ENCODE results near the gene DCUN1D2. TPM values are rescaled to one million over a fixed set of nuclear protein-coding genes. Genes with fewer than 3 reads are reported as not detected.
"Not testable (repeated sequence)": the region's sequence is repeated elsewhere in the genome, so short reads cannot be mapped to it uniquely, and the experiment has no call there.

The DCUN1D2 gene
- polyA plus RNA-seq (ENCODE audit: insufficient read length in 4 of 4), result 10 to 100 TPM; 15.3 to 35.8 (median 26.9) TPM

DNA sequence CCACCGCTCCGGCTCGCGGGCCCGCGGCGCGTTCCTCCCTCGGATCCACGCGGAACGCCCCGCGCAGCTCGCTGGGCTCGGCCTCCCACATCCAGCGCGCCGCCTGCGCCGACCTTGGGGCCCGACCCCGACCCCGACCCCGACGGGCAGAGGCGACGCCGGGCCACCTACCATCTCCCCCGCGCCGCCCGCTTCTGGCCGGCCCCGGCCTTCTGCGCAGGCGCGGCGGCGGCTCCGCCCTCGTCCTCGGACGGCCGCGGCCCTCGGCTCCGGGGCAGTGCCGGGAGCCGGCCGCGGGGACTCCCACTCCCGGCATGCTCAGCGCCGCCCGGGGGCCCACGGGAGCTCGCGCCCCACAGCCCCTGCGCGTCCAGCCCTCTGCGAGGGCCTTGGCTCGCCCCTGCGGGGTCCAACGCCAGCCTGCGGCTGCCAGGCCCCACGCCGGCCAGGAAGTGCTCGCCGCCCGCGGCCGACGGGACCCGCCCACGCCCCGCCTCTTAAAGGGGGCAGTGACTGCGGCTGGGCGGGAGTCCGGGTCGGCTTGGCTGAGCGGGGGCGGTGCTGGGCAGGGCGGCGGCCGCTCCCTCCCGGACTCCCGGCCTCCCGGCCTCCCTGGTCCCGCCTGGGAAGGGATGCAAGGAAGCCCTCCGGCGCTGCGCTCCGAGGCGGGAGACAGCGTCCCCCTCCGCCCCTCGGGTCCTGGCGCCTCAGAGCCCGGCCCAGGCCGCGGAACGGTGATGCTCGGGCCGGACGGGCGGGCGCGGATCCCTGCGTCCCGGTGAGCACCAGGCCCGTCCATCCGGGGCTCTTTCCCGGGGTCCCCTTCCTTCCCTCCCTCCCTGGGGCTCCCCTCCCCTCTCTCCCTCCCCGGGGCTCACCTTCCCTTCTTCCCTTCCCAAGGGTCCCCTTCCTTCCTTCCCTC, at the start of gene DCUN1D2:
TSS of gene DCUN1D2 (minus strand) at position 216 of the 922 bp plus-strand sequence. CDS start at position 174, 42 bp downstream.
- DNase-seq (ENCODE audit: low read depth in 4 of 4, low spot score in 2 of 4), result peak in 3 of 4 donors; percentile 76 to 84 (median 82)

DNA sequence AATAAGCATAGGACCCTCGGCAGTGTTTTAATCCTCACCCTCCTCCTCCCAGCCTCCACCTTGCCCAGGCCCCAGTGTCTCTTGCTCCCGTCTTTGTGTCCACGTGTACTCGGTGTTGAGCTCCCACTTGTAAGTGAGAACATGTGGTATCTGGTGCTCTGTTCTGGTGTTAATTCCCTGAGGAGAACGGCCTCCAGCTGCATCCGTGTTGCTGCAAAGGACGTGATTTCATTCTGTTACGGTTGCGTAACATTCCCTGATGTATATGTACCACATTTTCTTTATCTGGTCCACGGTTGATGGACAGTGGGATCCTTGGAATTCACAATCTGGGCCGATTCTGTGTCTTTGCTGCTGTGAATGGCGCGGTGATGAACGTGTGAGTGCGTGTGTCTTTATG, 49.3 kb upstream of the DCUN1D2 start:
- DNase-seq (ENCODE audit: low read depth in 4 of 4, low spot score in 2 of 4), result no peak

DNA sequence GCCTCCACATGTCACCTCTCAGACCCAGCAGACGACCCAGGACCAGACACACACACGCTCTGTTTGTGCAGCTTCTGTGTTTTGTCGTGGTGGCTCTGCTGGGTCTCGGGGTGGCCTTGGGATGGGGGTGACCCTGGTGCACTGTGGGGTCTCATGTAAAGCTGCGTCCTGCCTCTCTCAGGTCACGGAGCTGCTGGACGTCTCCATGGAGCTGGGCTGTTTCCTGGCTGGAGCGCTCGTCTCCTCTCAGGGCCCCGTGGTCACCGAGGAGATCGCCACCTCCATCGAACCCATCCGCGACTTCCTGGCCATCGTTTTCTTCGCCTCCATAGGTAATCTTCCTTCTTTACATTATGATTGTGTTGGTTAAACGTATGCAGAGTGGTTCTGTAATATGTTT, 48.7 kb upstream of the DCUN1D2 start:
- DNase-seq (ENCODE audit: low read depth in 4 of 4, low spot score in 2 of 4), result no peak

DNA sequence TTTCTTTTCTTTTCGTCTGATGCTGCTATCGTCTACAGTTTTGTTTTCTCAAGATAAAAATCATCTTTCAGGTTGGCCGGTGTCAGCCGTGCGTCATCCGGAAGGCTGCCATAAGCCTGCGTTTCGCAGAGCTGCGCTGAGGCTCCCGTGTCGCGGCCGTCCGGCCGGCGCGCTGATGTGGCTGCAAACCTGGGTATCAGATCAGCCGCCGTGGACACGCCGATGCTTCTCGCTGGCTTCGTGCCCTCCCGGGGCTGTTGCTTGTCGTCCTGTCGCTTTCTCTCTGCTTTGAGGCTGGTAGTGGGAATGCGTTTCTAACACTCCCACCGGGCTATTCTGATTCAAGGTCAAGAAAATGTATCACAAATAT, 48.2 kb upstream of the DCUN1D2 start:
- no peak for DNase-seq (ENCODE audit: low read depth in 4 of 4, low spot score in 2 of 4)

DNA sequence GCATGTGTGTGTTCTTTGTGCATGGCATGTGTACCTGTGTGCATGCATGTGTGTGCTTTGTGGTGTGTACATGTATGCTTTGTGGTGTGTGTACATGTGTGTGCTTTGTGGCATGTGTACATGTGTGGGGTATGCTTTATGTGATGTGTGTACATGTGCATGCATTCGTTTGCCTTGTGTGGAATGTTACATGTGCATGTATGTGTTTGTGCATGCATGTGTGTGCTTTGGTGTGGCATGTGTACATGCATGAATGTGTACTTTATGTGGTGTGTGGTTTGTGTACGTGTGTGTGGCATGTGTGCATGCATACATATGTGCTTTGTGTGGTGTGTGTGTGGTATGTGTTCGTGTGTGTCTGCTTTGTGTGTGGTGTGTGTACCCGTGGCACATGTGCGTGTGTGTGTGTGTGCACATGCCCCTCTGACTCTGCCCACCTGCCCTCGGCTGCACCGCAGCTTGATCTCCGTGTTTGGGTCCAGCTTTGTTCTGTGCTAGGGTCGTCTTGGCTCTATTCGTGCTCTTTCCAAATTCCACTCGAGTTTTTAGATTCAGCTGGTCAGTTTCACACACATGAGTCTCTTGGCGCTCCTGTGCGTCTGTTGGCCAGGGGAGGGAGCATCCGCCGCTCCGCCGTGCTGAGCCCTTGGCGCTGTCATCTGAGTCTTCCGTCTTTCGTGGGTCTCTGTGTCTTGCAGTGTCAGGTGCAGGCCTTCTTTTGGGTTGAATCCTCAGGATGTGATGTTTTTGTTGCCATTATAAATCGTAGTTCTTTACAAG, 47.6 kb upstream of the DCUN1D2 start:
- DNase-seq (ENCODE audit: low read depth in 4 of 4, low spot score in 2 of 4), result no peak

DNA sequence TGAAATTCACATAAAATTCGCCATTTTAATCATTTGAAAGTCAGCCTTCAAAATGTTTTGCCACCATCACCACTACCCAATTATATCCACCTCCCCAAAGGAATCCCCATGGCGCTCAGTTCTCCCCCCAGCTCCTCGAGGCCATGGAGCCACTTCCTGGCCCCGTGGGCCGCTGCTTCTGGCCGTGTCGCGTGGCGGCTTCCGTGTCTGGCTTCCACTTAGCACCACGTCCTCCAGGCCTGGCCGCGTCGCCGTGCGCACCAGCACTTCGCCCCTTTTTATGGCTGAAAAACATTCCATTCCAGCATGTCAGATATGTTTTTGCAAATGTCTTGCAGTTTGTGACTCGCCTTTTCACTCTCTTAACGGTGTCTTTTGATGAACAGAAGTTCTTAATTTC, 46.7 kb upstream of the DCUN1D2 start:
- DNase-seq (ENCODE audit: low read depth in 4 of 4, low spot score in 2 of 4), result no peak

DNA sequence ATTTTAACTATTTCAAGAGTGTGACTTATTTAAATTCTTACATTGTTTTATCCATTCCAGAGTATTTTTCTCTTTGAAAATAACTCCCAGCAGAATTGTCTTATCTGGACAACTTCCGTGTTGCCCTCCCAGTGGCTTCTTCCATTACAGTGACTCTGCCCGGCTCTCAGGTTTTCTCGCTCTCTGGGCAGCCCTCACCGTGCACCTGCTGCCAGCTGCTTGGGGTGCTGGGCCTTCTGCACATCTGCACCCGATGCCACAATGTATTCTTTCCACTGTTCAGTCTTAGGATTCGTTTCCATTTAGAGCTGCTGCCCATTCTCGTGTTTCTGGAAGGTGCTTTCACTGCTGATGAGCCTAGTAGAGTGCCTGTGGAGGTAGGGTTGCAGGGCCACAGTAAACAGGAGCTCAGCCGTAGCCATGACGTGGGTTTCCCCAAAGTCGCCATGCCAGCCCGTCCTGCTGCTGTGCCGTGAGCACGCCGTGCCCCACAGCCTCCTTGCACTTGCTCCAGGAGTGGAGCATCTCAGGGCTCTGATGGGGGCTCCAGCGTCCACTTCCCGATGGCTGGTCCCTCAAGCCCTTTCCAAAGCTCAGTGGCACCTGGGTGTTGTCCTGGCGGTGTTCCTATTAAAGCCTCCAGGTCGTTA, 46.1 kb upstream of the DCUN1D2 start:
- no peak for DNase-seq (ENCODE audit: low read depth in 4 of 4, low spot score in 2 of 4)

DNA sequence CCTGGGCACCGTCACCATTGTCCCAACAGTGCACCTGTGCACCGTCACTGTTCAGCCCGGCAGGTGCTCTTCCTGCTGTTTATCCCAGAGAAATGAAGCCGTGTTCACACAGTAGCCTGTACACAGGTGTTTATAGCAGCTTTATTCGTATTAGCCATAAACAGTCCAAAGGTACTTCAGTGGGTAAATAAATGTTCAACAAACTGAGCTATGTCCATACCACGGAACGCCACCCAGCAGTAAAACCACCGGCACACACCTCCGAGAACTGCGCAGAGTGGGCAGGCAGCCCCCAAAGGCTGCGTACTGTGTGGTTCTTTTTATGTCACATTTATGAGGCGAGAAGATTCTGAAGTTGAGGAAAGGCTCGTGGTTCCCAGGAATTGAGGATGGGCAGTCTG, 44.9 kb upstream of the DCUN1D2 start:
- DNase-seq (ENCODE audit: low read depth in 4 of 4, low spot score in 2 of 4), result no peak

DNA sequence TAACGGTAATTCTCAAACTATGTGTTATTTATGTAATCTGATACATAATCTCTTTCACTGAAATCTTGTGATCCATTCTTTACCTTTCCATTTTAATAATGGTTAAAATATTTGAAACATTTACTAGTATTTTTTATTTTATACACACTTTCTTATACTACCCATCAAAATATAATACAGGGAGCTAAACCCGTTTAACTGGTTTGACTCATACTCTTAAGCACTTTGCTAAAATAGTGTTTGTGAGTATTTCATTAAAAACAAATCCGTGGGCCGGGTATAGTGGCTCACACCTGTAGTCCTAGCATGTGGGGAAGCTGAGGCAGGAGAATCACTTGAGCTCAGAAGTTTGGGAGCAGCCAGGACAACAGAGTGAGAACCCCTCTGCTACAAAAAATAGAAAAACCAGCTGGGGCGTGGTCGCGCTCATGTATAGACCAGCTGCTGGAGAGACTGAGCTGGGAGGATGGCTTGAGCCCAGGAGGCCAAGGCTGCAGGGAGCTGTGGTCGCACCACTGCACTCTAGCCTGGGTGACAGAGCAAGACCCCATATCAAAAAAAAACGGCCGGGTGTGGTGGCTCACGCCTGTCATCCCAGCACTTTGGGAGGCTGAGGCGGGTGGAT, 43.8 kb upstream of the DCUN1D2 start:
- no peak for DNase-seq (ENCODE audit: low read depth in 4 of 4, low spot score in 2 of 4)

DNA sequence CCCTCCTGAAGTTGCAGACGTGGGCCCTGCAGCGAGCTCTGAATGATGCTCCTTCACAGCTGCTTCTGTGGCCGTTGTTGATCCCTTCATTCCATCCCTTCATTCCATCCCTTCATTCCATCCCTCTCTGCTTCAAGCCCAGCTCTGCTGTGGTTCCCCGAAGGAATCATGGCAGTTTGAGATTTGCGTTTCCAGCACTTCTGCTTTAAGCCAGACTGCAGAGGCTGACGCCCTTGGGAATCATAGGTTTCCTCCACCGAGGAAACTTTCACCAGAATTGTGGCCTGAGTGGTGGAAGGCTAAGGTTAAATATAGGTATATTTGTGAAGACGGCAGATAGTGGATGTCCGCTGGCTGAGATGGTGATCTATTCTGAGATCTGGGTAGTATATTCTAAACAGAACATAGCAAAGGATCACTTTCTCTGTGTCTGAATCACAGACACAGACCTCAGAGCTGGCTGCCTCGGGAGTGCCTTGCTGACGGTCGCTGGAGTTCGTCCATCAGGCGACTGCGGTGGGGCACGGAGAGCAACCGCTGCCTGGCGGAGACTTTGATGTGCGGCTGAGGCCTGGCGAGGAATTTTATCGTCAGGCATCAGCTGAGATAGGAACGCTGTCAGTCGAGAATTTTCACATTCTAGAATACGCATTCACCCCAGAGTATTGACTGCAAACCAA, 42.8 kb upstream of the DCUN1D2 start:
- DNase-seq (ENCODE audit: low read depth in 4 of 4, low spot score in 2 of 4), result no peak

DNA sequence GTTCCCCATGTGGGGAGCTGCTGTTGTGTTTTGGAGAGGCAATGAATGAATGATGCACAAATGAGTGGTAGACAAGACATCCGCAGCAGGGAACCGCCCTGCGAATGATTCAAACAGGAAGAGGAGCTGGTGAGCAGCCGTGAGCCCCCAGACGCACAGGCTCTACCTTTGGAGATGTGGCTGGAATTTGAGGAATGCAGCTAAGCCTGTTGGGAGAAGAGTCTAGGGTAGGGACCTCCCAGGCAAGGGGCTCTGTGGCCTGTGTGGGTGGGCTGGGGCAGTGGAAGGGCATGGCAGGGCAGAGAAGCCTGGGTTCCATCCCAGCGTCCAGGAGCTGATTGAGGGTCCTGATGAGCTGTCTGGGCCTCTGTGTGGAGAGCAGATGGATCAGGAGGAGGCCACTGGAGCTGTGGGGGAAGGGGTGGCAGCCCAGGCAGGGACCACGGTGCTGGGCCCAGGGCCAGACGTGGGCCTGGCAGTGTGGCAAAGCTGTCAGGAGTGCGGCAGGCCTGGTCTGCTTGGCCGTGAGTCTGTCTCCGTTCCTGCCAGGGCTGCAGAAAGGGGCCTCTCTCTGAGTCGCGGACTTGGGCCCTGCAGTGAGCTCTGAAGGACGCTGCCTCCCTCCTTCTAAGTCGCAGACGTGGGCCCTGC, 41.8 kb upstream of the DCUN1D2 start:
- DNase-seq (ENCODE audit: low read depth in 4 of 4, low spot score in 2 of 4), result no peak

DNA sequence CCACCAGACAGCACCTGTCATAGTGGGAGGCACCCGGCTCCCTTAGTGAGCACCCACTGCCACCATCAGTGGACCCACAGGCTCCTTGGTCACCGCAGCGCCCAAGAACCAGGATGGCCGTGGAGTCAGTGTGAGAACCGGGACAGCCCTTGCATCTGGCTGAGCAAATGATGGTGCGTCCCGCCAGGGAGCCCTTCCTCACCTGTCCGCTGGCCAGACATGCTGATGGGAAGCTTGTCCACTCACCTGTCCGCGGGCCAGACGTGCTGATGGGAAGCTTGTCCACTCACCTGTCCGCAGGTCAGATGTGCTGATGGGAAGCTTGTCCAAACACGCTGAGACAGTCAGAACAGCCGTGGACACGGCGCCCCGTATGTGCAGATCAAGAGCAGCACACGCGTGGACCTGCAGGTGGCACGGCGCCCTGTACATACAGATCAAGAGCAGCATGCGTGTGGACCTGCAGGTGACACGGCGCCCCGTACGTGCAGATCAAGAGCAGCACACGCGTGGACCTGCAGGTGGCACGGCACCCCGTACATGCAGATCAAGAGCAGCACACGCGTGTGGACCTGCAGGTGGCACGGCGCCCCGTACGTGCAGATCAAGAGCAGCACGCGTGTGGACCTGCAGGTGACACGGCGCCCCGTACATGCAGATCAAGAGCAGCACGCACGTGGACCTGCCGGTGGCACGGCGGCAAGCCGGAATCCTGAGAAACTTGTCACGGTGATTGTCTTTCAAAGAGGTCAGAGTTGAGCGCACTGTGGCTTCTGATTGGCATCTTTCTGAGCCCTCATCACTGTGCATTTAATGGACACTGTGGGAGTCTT, 40.7 kb upstream of the DCUN1D2 start:
- DNase-seq (ENCODE audit: low read depth in 4 of 4, low spot score in 2 of 4), result no peak

DNA sequence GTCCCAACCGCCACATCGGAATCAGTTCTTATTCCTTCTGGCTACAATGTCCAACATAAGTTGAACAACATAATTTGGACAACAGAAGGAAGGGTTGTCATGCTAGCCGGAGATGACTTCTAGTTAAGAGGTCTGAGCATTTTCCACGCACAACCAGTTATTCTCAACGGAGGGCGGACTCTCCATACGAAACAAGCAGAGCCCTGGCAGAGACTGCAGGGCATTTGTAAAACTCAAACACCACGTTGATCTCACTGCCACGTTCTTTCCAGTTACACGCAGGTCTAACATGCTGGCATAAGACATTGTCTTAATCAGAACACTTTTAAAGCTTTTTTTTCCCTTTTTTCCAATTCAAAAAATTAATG, 38.3 kb upstream of the DCUN1D2 start:
- no peak for DNase-seq (ENCODE audit: low read depth in 4 of 4, low spot score in 2 of 4)

DNA sequence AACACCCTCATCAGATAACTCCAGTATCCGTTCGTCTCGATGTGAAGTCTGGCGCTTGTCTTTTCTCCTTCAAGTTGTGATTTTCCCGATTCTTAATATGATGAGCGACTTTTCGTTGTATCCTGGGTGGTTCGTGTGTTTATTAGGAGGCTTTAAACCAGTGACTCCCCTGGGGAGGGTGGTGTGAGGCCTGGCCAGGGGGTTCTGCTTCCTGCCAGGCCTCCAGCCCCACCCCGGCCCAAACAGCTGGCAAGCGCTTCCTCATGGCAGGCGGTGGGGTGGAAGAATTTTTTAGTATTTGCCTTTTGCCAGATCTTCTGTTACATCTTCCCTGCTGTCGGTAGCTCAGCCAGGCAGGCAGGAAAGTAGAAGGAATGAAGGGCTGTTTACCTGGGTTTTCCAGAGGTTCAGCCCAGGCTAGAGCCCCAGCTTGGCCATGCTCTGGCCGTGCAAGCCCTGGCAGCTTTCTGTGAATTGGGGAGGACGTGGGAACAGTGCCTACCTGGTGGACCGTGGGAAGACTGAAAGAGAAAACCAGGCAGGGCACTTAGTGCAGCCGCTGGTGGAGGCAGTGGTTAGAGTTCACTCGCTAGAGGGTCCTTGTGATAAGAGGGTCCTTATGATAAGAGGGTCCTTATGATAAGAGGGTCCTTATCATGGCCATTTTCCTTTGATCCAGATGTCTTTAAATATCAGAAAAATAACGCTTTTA, 37.7 kb upstream of the DCUN1D2 start:
- DNase-seq (ENCODE audit: low read depth in 4 of 4, low spot score in 2 of 4), result no peak

DNA sequence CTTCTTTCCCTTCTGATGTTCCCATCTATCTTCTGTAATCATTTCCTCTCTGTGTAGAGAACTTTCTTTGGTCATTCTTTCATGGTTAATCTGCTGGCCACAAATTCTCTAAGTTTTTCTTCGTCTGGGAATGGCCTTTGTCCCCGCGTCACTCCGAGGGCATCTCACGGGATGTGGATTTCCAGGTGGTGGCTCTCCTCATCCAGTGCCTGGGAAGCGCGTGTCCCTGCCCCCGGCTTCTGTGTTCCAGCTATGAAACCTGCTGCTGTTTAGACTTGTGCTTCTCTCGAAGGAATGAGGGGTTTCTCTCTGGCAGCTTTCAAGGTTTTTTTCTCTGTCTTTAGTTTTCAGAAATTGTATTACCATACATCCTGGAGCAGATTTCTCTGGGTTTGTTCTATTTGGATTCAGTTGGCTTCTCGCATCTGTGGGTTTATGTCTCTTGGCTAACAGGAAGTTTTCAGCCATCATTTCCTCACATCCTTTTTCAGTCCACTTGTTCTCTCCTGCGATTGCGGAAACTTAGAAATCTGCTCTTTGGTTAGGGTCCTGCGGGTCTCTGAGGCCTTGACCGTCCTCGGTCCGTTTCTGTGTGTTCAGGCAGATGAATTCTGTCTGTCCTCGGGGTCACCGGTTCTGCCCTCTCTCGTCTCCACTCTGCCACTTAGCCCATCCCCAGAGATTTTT, 36.9 kb upstream of the DCUN1D2 start:
- no peak for DNase-seq (ENCODE audit: low read depth in 4 of 4, low spot score in 2 of 4)

DNA sequence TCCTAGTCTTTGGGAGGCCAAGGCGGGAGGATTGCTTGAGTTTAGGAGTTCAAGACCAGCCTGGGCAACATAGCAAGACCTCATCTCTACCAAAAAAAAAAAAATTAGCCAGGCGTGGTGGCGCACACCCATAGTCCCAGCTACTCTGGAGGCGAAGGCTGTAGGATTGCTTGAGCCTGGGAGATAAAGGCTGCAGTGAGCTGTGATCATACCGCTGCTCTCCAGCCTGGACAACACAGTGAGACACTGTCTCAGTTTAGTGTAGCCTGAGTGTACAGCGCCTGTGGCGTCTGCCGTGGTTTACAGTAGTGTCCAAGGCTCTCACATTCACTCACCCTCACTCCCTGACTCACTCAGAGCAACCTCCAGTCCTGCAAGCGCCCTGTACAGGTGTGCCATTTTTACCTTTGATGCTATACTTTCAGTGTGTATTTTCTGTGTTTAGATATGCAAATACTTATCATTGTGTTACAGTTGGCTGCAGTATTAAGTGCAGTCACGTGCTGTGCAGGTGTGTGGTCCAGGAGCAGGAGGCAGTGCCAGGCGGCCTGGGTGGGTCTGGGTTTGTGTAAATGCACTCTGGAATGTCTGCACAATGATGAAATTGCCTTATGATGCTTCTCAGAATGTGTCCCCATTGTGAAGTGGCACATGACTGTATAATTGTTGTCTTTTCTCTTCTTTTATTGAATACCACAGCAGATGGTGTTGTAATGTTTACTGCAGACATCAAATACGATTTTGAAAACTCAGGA, 36.1 kb upstream of the DCUN1D2 start:
- no peak for DNase-seq (ENCODE audit: low read depth in 4 of 4, low spot score in 2 of 4)

DNA sequence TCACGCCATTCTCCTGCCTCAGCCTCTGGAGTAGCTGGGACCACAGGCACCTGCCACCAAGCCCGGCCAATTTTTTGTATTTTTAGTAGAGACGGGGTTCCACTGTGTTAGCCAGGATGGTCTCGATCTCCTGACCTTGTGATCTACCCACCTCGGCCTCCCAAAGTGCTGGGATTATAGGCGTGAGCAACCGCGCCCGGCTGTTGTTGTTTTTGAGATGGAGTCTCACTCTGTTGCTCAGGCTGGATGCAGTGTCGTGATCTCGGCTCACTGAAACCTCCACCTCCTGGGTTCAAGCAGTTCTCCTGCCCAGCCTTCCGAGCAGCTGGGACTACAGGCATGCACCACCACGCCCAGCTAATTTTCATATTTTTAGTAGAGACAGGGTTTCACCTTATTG, 31.9 kb upstream of the DCUN1D2 start:
- not testable (repeated sequence) for DNase-seq (ENCODE audit: low read depth in 4 of 4, low spot score in 2 of 4)
